Activated CD8-positive, alpha-beta memory T cell treated with anti-CD3 and anti-CD28 coated beads, Interleukin-2, amount 10 ng/mL, durations not matched to agents 7 days and 5 days (primary cell): ENCODE results near the gene AUTS2. TPM values are rescaled to one million over a fixed set of nuclear protein-coding genes. Genes with fewer than 3 reads are reported as not detected.

Experiments used
- ATAC-seq: fragments of 150-1000 bp; cut with Tn5 transposase; one replicate; pipeline ENCODE4 v1.10.0; 2021; ENCODE audit warnings: moderate library complexity
- CTCF ChIA-PET: fragments of 350-600 bp; sonication (Branson Sonifier 250); formaldehyde crosslinking; loops from one replicate; lab custom pipeline; 2021; ENCODE audit warnings: antibody characterized with exemption; lab: Charles Lee
- DNase-seq: peaks from one replicate; pipeline ENCODE4 v3.0.0-alpha.2; 2020
- H3K27ac Mint-ChIP-seq: one replicate; pipeline ENCODE4 v1.8.0; 2021; ENCODE audit warnings: mild to moderate bottlenecking, mixed read lengths
- H3K27me3 Mint-ChIP-seq: one replicate; pipeline ENCODE4 v1.8.0; 2021; ENCODE audit warnings: mixed read lengths
- H3K36me3 Mint-ChIP-seq: one replicate; pipeline ENCODE4 v1.8.0; 2021; ENCODE audit warnings: mild to moderate bottlenecking, mixed read lengths
- H3K4me1 Mint-ChIP-seq: one replicate; pipeline ENCODE4 v1.8.0; 2021; ENCODE audit warnings: mixed read lengths
- H3K4me3 Mint-ChIP-seq: one replicate; pipeline ENCODE4 v1.8.0; 2021; ENCODE audit warnings: mild to moderate bottlenecking, moderate library complexity, mixed read lengths
- H3K9me3 Mint-ChIP-seq: one replicate; pipeline ENCODE4 v1.8.0; 2022; ENCODE audit warnings: low read depth, mixed read lengths
- total RNA-seq, 2 experiments: library from RNA; stranded (reverse); gene quantifications; one replicate each; pipeline ENCODE4 v1.2.3, GENCODE V29; 2021

Gene AUTS2
- total RNA-seq, 2 experiments from 2014 or later: 9.5 to 24.4 TPM

GRCh38 chr7:70542750-70543376 is 944.6 kb downstream of the AUTS2 start:
- H3K27ac Mint-ChIP-seq: no peak overlapping the region
- H3K9me3 Mint-ChIP-seq: no peaks in the 10 kb centered on the region
- H3K27me3 Mint-ChIP-seq: no peaks in the 10 kb centered on the region
- no peaks in the 10 kb centered on the region for H3K4me1 Mint-ChIP-seq
- no peak for ATAC-seq
- H3K36me3 Mint-ChIP-seq: no peaks in the 10 kb centered on the region
- no peak overlapping the region for H3K4me3 Mint-ChIP-seq
- no peak for DNase-seq
- CTCF ChIA-PET: no interaction called here

GRCh38 chr7:70544016-70544415 is 945.7 kb downstream of the AUTS2 start:
- ATAC-seq (no peak), DNase-seq (no peak)
- H3K4me1 Mint-ChIP-seq: no peaks in the 10 kb centered on the region
- CTCF ChIA-PET: no interaction called here
- H3K27me3 Mint-ChIP-seq: no peaks in the 10 kb centered on the region
- no peaks in the 10 kb centered on the region for H3K36me3 Mint-ChIP-seq
- H3K27ac Mint-ChIP-seq: no peak overlapping the region
- no peaks in the 10 kb centered on the region for H3K9me3 Mint-ChIP-seq
- H3K4me3 Mint-ChIP-seq: no peak overlapping the region

DNA sequence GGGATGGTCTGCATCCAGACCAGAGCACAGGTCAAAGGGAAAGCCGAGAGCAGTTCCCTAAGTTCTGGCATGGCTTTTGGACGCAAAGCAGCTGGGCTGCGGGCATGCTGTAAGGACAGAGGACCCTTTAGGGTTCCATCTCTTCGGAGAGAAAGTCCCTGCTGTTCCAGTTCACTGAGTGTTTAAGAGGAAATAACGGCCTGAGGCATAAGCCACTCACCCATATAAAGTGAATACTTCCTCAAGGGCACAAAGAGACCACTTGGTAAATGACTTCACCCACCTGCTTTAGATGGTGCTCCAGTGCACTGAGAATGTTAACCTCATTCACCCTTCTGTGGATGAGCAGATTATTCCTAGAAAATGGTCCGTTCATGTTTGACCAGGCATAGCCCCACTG is 946.9 kb downstream of the AUTS2 start:
- no peak overlapping the region for H3K4me3 Mint-ChIP-seq
- DNase-seq (no peak), ATAC-seq (no peak)
- no peaks in the 10 kb centered on the region for H3K9me3 Mint-ChIP-seq
- H3K4me1 Mint-ChIP-seq: no peaks in the 10 kb centered on the region
- H3K27ac Mint-ChIP-seq: no peak overlapping the region
- no peaks in the 10 kb centered on the region for H3K36me3 Mint-ChIP-seq
- CTCF ChIA-PET: no interaction called here
- H3K27me3 Mint-ChIP-seq: peaks cover 7% of the 10 kb centered on the region

DNA sequence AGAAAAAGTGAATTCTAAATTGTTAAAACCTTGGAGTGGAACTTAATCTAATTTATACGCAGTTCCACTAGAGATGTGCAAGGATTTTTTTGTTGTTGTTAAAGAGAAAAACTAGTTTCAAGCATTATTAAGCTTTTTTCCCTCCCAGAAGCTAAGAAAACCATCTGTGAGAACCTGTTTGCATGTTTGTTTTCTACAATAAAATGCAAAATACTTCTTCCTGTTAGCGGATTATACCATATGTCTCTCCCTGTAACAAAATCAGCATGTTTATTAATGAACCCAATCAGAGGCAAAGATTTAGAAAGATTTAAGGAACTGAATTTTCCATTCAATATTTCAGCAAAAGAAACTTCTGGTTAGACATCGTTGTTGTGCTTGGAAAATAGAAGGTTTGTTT is 953.9 kb downstream of the AUTS2 start:
- H3K27ac Mint-ChIP-seq: no peak overlapping the region
- H3K4me3 Mint-ChIP-seq: no peak overlapping the region
- no peak for DNase-seq
- no peak for ATAC-seq
- peaks cover 10% of the 10 kb centered on the region for H3K27me3 Mint-ChIP-seq
- CTCF ChIA-PET: no interaction called here
- no peaks in the 10 kb centered on the region for H3K4me1 Mint-ChIP-seq
- no peaks in the 10 kb centered on the region for H3K9me3 Mint-ChIP-seq
- H3K36me3 Mint-ChIP-seq: no peaks in the 10 kb centered on the region

GRCh38 chr7:70553364-70553763 is 955.1 kb downstream of the AUTS2 start:
- ATAC-seq: no peak
- Mint-ChIP-seq H3K27ac (no peak overlapping the region), H3K4me3 (no peak overlapping the region)

DNA sequence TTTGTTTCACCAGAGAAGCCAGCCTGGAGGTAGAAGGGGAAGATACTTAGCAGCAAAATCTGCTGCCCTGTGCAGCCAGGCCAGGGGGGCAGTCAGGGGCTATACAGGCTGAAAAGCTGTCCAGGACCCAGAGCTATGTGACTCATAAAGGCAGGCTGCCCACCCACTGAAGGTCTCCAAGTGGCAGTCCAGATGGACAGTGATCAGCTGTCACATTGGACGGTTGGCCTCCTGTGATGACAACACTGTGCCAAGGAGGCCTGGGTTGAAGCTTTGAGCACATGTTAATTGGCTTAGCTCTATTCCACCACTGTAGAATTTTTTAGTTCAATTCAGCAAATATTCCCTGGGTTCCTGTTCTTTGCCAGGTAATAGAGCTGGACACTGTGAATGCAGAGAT is 956.4 kb downstream of the AUTS2 start:
- Mint-ChIP-seq H3K36me3 (peaks cover 1% of the 10 kb centered on the region), H3K27me3 (peaks cover 8% of the 10 kb centered on the region), H3K4me1 (no peaks in the 10 kb centered on the region), H3K4me3 (no peak overlapping the region), H3K9me3 (no peaks in the 10 kb centered on the region), H3K27ac (no peak overlapping the region)
- ATAC-seq (no peak), DNase-seq (no peak)
- CTCF ChIA-PET: no interaction called here

More at GRCh38 chr7:70553364-70553763, 955.1 kb downstream of the AUTS2 start:
- CTCF ChIA-PET: no interaction called here
- Mint-ChIP-seq H3K27me3 (peaks cover 10% of the 10 kb centered on the region), H3K36me3 (no peaks in the 10 kb centered on the region), H3K9me3 (no peaks in the 10 kb centered on the region), H3K4me1 (no peaks in the 10 kb centered on the region)
- no peak for DNase-seq

- Mint-ChIP-seq H3K36me3 (peaks cover 1% of the 10 kb centered on the region), H3K4me1 (no peaks in the 10 kb centered on the region), H3K27me3 (no peaks in the 10 kb centered on the region), H3K9me3 (no peaks in the 10 kb centered on the region), H3K27ac (no peak overlapping the region), H3K4me3 (no peak overlapping the region)
- ATAC-seq (no peak), DNase-seq (no peak)
- CTCF ChIA-PET: no interaction called here
Observed at GRCh38 chr7:70556761-70557160, 958.5 kb downstream of the AUTS2 start.

- Mint-ChIP-seq H3K27ac (no peak overlapping the region), H3K36me3 (peaks cover 1% of the 10 kb centered on the region), H3K27me3 (no peaks in the 10 kb centered on the region), H3K4me1 (no peaks in the 10 kb centered on the region), H3K9me3 (no peaks in the 10 kb centered on the region), H3K4me3 (no peak overlapping the region)
- DNase-seq: no peak
- CTCF ChIA-PET: no interaction called here
- ATAC-seq: no peak
Observed at GRCh38 chr7:70557338-70557737, 959.1 kb downstream of the AUTS2 start.

DNA sequence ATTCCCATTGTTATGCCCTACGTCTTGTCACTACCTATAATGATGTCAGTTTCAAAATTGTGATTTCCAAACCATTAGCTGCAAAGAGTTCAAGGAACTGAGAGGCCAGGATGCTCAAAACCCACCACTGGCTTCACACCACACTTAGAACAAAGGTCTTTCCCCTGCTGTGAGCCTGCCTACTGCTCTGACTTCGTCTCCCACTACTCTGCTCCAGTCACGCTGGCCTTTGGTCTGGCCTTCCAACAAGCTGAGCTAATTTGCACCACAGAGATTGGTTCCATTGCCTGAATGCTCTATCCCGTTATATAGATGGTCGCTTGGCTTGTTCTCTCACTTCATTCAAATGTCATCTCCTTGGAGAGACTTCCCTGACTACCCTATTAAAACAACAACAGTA is 961.5 kb downstream of the AUTS2 start:
- Mint-ChIP-seq H3K9me3 (no peaks in the 10 kb centered on the region), H3K27ac (no peak overlapping the region), H3K4me3 (no peak overlapping the region), H3K27me3 (no peaks in the 10 kb centered on the region), H3K36me3 (peaks cover 1% of the 10 kb centered on the region), H3K4me1 (no peaks in the 10 kb centered on the region)
- no peak for ATAC-seq
- CTCF ChIA-PET: no interaction called here
- no peak for DNase-seq

DNA sequence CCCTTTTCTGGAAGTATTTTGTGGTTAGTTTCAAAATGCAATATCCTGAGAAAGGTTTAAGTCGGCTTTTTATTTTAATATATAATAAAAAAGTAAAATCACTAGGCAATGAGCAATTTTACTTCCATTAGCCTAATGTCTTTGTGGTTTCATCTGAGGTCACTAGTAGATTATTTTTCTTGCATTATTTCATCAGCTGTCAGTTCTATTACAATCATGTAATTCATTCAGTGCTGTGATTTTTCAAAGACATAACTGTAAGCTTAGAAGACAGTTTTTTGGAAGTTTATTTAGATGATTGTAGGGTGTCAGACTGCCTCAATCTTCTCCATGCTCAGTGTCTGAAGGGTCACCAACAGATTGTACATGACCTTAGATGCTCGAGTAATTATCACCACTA is 965.7 kb downstream of the AUTS2 start:
- no peak for DNase-seq
- H3K27ac Mint-ChIP-seq: no peak overlapping the region
- ATAC-seq: no peak
- H3K9me3 Mint-ChIP-seq: no peaks in the 10 kb centered on the region
- peaks cover 1% of the 10 kb centered on the region for H3K36me3 Mint-ChIP-seq
- CTCF ChIA-PET: no interaction called here
- no peaks in the 10 kb centered on the region for H3K27me3 Mint-ChIP-seq
- no peaks in the 10 kb centered on the region for H3K4me1 Mint-ChIP-seq
- H3K4me3 Mint-ChIP-seq: no peak overlapping the region

DNA sequence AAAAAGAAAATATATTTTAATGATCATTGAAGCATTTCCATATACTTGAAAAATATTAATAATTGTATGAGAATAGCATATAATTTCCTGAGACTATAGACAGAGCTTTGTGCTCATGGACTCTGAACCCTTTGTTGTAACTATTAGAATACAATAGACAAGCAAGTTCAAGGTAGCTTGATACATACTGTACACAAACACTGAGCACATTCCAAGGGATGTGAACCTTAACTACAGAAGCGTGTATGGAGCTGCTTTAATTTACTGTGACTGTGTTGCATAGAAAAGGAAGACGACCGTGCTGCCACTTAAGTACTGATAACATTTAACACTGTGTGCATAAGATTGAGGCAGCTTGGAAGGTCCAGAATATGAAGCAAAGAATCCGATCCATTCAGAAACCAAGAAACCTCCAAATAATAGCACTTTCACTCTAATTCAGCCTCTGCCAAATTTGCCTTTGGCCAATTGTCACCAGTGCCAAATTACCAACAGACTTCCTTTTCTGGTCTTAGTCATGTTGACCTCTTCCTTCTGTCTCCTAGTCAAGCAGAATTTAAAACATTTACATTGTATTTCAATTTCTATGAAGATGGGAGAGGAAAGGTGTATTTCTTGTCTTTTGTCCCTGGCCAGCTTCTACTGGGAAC is 967.6 kb downstream of the AUTS2 start:
- Mint-ChIP-seq H3K27me3 (peaks cover 2% of the 10 kb centered on the region), H3K36me3 (no peaks in the 10 kb centered on the region), H3K4me1 (no peaks in the 10 kb centered on the region), H3K9me3 (no peaks in the 10 kb centered on the region), H3K27ac (no peak overlapping the region), H3K4me3 (no peak overlapping the region)
- ATAC-seq (no peak), DNase-seq (no peak)
- CTCF ChIA-PET: no interaction called here

DNA sequence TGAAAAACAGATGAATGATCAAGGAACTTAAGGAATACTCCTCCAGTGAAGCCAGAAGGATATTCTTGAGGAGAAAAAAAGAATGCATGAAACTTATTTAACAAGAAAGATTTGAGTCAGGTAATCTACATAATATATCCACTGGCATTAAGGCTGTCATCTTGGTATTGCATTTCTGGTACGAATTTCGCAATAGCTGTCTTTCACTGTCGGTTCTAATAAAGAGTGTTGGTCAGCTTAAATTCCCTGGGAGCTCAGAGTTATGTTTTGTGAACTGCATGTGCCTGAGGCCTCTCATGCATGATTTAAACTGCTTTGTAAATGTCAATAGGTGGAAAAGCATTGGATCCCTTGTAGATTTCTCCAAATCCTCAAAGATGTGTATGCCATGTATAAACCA is 968.4 kb downstream of the AUTS2 start:
- no peaks in the 10 kb centered on the region for H3K9me3 Mint-ChIP-seq
- no peaks in the 10 kb centered on the region for H3K36me3 Mint-ChIP-seq
- no peaks in the 10 kb centered on the region for H3K4me1 Mint-ChIP-seq
- no peak overlapping the region for H3K27ac Mint-ChIP-seq
- CTCF ChIA-PET: no interaction called here
- peaks cover 2% of the 10 kb centered on the region for H3K27me3 Mint-ChIP-seq
- DNase-seq (no peak), ATAC-seq (no peak)
- no peak overlapping the region for H3K4me3 Mint-ChIP-seq

GRCh38 chr7:70568674-70569334 is 970.5 kb downstream of the AUTS2 start:
- DNase-seq (no peak), ATAC-seq (no peak)
- Mint-ChIP-seq H3K36me3 (no peaks in the 10 kb centered on the region), H3K4me3 (no peak overlapping the region), H3K27me3 (peaks cover 2% of the 10 kb centered on the region), H3K4me1 (no peaks in the 10 kb centered on the region), H3K27ac (no peak overlapping the region), H3K9me3 (no peaks in the 10 kb centered on the region)
- CTCF ChIA-PET: no interaction called here

DNA sequence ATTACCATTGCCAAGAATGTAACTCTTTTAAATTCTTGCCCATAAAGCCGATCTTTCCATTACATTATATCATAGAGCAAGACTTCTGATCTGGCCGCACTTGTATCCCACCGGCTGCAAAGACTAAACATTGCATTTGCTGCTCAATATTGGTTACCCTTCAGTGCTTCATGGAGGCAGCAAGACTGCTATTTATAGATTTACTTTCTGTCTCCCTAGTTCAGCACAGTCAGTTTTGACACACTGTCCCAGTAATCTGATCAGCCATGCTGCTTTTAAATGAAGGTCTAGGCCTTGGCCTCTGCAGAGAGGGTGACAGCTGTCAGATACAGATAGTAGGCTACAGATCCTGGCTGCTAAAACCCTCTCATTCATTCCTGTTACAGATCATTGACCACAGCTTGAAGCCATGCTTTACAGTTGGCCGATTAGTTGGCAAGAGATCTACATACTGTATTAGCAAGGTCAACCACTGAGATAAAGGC is 971.1 kb downstream of the AUTS2 start:
- Mint-ChIP-seq H3K4me3 (no peak overlapping the region), H3K27me3 (peaks cover 2% of the 10 kb centered on the region), H3K9me3 (no peaks in the 10 kb centered on the region), H3K36me3 (no peaks in the 10 kb centered on the region), H3K27ac (no peak overlapping the region), H3K4me1 (no peaks in the 10 kb centered on the region)
- DNase-seq: no peak
- ATAC-seq: no peak
- CTCF ChIA-PET: no interaction called here
